ENCODE measurements around the gene SBNO1.
"Not testable (repeated sequence)": the region's sequence is repeated elsewhere in the genome, so short reads cannot be mapped to it uniquely, and the experiment has no call there.

The SBNO1 gene

GRCh38 chr12:123364532-123365024, at the start of gene SBNO1:
Gene SBNO1, minus strand, starts transcription at chr12:123364847. Its CDS starts 14,406 bp downstream, at chr12:123350441.
- in situ Hi-C loops (cut with HindIII; ENCODE audit: low sequenced_read_pairs) = no loop called here

- in situ Hi-C loops (cut with HindIII; ENCODE audit: low sequenced_read_pairs) = no loop called here
Measured at GRCh38 chr12:123410041-123410412, 45.4 kb upstream of the SBNO1 start.

- in situ Hi-C loops (cut with HindIII; ENCODE audit: low sequenced_read_pairs) = not testable (repeated sequence)
Measured at GRCh38 chr12:123409284-123410040, 44.8 kb upstream of the SBNO1 start.

- in situ Hi-C loops (cut with HindIII; ENCODE audit: low sequenced_read_pairs) = not testable (repeated sequence)
Measured at GRCh38 chr12:123408619-123409018, 44.0 kb upstream of the SBNO1 start.

GRCh38 chr12:123407934-123408333, 43.3 kb upstream of the SBNO1 start:
- in situ Hi-C loops (cut with HindIII; ENCODE audit: low sequenced_read_pairs) = not testable (repeated sequence)

- in situ Hi-C loops (cut with HindIII; ENCODE audit: low sequenced_read_pairs) = not testable (repeated sequence)
Measured at GRCh38 chr12:123407269-123407668, 42.6 kb upstream of the SBNO1 start.

- in situ Hi-C loops (cut with HindIII; ENCODE audit: low sequenced_read_pairs) = no loop called here
Measured at GRCh38 chr12:123404581-123404980, 39.9 kb upstream of the SBNO1 start.

GRCh38 chr12:123401753-123402683, 37.4 kb upstream of the SBNO1 start:
- in situ Hi-C loops (cut with HindIII; ENCODE audit: low sequenced_read_pairs) = no loop called here

- in situ Hi-C loops (cut with HindIII; ENCODE audit: low sequenced_read_pairs) = loop anchor here (5.0 kb wide), 1 partner anchor 72 kb away; no protein-coding TSS in a partner anchor
Measured at GRCh38 chr12:123399255-123399617, 34.6 kb upstream of the SBNO1 start.

- in situ Hi-C loops (cut with HindIII; ENCODE audit: low sequenced_read_pairs) = loop anchor here (5.0 kb wide), 1 partner anchor 71 kb away; no protein-coding TSS in a partner anchor
Measured at GRCh38 chr12:123398550-123399254, 34.1 kb upstream of the SBNO1 start.

- in situ Hi-C loops (cut with HindIII; ENCODE audit: low sequenced_read_pairs) = loop anchor here (5.0 kb wide), 1 partner anchor 71 kb away; no protein-coding TSS in a partner anchor
Measured at GRCh38 chr12:123398177-123398549, 33.5 kb upstream of the SBNO1 start.

- in situ Hi-C loops (cut with HindIII; ENCODE audit: low sequenced_read_pairs) = loop anchor here (5.0 kb wide), 1 partner anchor 70 kb away; no protein-coding TSS in a partner anchor
Measured at GRCh38 chr12:123397400-123397799, 32.8 kb upstream of the SBNO1 start.

GRCh38 chr12:123396954-123397353, 32.3 kb upstream of the SBNO1 start:
- in situ Hi-C loops (cut with HindIII; ENCODE audit: low sequenced_read_pairs) = loop anchor here (5.0 kb wide), 1 partner anchor 70 kb away; no protein-coding TSS in a partner anchor

GRCh38 chr12:123396543-123396942, 31.9 kb upstream of the SBNO1 start:
- in situ Hi-C loops (cut with HindIII; ENCODE audit: low sequenced_read_pairs) = loop anchor here (5.0 kb wide), 1 partner anchor 69 kb away; no protein-coding TSS in a partner anchor

GRCh38 chr12:123395236-123395635, 30.6 kb upstream of the SBNO1 start:
- in situ Hi-C loops (cut with HindIII; ENCODE audit: low sequenced_read_pairs) = loop anchor here (5.0 kb wide), 1 partner anchor 68 kb away; no protein-coding TSS in a partner anchor

- in situ Hi-C loops (cut with HindIII; ENCODE audit: low sequenced_read_pairs) = loop anchor here (5.0 kb wide), 1 partner anchor 79 kb away; no protein-coding TSS in a partner anchor
Measured at GRCh38 chr12:123393747-123394146, 29.1 kb upstream of the SBNO1 start.

- in situ Hi-C loops (cut with HindIII; ENCODE audit: low sequenced_read_pairs) = loop anchor here (5.0 kb wide), 1 partner anchor 81 kb away; no protein-coding TSS in a partner anchor
Measured at GRCh38 chr12:123391546-123392343, 27.1 kb upstream of the SBNO1 start.

GRCh38 chr12:123390498-123391426, 26.1 kb upstream of the SBNO1 start:
- in situ Hi-C loops (cut with HindIII; ENCODE audit: low sequenced_read_pairs) = loop anchor here (5.0 kb wide), 1 partner anchor 82 kb away; no protein-coding TSS in a partner anchor
